GM19240 (cell line): Measurements from ENCODE around the gene MAPK6.

Experiments used
- DNase-seq: peaks from one replicate; pipeline ENCODE4 v3.0.0; 2011; ENCODE audit warnings: low spot score; ENCODE audit not compliant: insufficient read length

MAPK6 gene

DNA sequence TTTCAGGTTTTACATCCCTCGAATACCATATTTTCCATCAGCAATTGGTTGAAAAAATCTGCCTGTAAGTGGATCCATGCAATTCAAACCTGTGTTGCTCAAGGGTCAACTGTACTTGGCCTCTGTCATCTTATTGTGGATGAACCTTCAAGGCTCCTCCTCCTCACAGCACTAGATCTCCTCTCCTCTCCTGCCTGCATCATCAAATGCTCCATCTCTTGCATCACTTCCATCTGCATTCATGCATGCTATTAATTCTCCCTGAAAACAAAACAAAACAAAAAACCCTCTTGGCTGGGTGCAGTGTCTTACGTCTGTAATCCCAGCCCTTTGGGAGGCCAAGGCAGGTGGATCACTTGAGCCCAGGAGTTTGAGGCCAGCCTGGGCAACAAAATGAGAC lies 83.4 kb downstream of the MAPK6 start:
- DNase-seq = no peak

DNA sequence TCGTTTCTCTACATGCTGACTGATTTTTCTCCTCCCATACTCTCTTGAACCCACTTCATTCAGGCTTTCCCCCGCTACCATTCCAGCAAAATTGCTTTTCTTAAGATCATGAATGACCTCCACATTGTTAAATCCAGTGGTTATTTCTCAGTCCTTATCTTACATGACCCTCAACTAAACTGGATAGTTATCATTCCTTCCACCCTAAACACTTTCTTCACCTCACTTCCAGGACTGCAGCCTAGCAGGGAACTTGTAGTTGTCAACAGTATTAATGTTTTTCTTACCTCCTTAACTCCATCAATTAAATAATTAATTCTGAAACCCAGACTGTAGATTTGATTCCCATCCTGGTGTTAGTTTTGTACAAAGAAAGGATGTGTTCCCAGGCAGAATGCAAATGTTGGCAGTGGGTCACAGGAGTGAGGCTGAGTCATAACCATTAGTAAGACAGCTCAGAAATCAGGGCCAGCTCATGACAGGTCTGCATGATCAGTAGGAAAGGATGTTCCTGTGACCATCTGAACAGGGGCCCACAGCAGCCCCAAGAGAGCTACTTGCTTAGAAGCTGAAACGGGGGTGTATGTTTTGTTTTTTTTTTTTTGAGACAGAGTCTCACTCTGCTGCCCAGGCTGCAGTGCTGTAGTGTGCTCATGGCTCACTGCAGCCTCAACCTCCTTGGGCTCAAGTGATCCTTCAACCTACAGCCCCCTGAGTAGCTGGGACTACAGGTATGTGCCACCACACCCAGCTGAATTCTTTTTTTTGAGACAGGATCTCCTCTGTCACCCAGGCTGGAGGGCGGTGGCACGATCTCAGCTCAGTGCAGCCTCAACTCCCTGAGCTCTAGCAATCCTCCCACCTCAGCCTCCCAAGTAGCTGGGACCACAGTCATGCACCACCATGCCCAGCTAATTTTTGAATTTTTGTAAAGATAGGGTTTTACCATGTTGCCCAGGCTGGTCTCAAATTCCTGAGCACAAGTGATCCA lies 84.5 kb downstream of the MAPK6 start:
- no peak for DNase-seq

DNA sequence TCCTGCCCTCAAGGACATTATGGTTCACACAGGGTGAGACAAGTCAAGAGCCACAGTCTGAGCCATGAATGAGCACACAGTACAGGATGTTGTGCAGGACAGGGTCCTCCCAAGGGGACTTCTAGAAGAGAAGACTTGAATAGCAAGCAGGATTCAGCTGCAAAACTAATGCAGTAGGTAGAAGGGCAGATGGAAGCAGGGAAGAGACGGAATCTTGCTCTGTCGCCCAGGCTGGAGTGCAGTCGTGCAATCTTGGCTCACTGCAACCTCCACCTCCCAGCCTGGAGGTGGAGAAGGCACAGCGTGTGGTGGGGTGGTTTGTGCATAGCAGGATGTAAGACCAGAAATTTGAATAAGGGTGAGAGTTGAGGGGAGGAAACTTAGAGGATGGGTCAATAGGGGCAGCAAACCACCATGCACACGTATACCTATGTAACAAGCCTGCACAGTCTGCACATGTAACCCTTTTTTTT lies 85.5 kb downstream of the MAPK6 start:
- no peak for DNase-seq

DNA sequence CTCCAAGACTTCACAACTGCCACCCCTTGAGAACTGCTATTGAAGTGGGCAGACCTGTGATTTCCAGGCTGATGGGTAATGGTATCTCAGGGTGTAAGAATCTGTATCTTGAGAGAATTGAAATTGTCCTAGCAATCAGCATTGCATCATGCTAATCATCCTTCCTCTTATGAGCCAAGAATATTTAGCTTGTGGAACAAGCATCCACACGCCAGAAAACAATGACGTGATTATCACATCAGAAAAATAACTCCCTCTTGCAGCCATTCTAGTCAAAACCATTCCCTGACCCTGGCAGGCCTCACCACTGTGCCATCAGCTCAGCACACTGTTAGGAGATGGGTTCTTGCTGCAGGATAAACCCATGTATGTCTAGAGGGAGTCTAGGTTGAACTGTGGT lies 86.8 kb downstream of the MAPK6 start:
- DNase-seq = no peak

DNA sequence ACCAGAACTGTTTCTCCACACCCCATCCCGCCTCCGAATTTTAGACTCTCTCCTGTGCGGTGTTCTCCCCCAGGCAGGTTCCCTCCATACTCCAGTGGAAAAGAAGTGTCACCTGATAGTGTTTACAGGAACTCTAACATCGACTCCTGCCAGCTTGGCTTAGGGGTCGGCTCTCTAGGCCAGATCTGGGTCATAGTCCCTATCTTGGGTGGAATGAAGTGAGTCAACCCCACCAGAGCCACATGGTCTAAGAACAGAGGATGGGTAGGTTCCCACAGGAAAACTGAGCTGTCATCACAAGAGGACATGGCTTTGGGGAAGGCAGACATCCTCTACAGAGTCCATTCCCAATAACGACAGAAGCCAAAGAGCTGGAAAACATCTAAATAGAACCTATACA lies 87.6 kb downstream of the MAPK6 start:
- no peak for DNase-seq

DNA sequence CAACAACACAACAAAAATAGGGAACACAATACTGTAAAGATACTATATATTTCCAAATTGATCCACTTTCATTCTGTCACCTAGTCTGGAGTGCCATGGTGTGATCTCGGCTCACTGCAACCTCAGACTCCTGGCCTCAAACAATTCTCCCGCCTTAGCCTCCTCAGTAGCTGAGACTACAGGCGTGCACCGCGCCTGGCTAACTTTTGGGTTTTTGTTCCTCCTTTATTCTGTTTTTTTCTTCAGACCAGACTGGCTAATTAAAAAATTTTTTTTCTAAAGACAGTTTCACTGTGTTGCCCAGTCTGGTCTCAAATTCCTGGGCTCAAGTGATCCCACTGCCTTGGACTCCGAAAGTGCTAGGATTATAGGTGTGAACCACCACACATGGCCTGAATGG lies 88.2 kb downstream of the MAPK6 start:
- DNase-seq = no peak

DNA sequence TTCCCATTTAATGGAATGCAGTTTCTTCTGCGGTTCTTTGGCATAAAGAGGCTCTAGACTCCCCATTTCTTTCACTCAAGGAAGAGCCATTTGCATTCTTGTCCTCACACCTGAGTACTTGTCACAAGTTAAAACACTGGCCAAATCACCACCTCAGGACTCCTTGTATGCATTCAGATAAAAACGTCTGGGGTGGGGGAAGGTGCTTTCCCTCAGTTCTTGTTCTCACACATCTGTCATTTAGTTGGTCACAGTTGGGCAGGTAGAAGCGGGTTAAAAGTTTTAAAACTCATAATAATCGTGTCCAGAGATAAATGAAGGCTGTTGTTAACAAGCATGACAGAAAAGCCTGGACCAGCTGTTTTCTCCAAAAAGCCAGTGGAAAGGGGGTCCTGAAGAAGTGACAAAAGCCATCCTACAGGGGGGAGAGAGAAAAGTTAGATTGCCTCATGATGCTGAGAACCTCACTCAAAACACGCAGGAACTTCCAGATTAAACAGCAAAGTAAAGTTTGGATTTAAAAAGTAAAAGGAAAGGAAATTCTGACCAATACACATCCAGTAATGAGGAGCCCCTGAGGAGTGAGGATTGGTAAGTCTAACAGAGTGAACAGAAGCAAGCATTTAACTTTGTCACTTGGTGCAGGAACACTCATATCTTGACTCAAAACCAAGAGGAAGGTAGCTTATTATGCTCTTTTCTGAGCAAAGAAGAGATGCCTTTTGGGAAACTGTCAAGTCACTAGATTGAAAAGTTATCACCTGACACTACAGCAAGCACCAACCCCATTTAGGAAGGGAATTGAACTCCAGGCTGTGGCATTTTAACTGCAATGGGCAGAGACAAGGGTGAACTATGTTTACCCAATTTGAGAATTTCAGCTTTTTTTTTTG lies 90.8 kb downstream of the MAPK6 start:
- DNase-seq = peak; percentile 43

DNA sequence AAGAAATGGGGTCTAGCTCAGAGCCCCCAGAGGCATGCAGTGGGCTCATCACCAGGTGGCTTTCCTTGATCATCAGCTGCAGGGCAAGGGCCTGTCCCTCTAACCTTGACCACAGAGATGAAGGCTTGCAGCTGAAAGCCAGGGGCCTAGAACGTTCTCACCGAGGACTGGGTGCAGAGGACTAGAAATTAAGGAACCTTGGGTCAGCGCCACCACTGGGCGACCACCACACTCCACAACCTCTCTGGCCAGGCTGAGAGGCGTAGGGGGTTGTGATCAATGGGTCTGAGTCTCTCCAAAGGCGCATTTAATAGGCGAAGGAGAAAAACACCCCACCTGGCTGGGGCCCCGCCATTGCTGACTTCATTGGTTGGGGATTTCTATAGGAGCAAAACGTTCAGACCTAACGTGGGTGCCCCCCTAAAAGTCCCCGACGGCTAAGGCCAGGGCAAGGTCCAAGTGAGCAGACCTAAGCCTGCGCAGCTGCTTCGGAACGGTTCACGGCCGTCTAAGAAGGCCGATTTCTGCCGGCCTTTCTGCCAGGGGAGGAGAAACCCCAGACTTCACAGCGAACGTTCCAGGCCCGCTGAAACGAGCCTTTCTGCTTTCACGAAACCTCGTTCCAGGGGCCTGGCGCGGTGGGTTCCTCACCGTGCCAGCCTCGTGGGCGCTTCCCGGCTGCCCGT lies 92.6 kb downstream of the MAPK6 start:
- DNase-seq = no peak

DNA sequence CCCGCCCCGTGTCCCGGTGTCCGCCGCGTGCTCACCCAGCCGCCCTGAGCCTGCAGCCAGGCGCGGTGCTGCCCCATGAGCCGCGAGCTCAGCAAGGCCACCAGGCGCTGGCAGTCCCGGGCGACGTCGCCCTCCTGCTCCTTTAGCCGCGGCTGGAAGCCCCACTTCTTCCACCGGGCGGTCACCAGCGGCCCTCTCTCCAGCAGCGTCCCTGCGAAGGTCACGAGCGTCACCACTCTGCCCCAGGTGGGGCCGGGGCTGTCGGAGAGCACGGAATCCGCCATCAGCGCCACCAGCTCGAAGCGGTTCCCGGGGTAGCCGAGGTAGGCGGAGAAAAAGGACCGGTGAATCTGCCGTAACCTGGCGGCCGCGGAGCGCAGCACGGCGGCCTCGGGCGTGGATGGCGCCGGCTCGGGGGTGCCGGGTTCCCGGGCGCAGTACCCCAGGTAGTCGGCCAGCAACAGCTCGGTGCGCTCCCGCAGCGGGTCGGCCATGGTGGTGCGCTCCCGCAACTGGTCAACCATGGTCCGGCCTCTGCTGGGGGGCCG lies 93.3 kb downstream of the MAPK6 start:
- no peak for DNase-seq

DNA sequence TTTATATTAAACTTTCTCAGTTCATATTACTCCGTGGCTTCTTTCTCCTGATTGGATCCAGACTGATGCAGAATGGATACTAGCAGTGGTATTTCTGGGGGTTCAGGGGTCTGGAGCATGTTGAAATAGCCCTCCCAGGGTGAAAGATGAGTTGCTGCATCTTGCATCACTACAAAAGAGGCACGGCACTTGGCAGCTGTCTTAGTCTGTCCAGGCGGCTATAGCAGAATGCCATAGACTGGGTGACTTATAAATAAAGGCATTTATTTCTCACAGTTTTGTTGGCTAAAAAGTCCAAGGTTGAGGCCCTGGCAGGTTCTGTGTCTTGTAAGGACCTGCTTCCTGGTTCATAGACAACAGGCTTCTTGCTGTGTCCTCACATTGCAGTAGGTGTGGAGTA lies 94.2 kb downstream of the MAPK6 start:
- no peak for DNase-seq

DNA sequence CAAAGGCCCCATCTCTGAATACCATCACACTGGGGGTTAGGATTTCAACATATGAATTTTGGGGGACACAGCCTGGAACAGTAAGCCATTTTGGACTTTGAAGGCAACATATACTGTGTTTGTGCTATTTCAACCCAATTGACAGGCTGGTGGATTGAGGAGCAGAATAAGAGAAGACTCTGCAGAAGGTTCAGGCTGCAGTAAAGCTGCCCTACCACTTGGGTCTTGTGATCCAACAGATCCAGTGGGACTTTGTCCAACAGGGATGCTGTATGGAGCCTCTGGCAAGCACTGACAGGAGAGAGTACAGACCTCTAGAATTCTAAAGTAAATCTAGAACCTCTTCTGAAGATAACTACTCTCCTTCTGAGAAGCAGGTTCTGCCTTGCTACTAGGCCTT lies 94.7 kb downstream of the MAPK6 start:
- DNase-seq = no peak

DNA sequence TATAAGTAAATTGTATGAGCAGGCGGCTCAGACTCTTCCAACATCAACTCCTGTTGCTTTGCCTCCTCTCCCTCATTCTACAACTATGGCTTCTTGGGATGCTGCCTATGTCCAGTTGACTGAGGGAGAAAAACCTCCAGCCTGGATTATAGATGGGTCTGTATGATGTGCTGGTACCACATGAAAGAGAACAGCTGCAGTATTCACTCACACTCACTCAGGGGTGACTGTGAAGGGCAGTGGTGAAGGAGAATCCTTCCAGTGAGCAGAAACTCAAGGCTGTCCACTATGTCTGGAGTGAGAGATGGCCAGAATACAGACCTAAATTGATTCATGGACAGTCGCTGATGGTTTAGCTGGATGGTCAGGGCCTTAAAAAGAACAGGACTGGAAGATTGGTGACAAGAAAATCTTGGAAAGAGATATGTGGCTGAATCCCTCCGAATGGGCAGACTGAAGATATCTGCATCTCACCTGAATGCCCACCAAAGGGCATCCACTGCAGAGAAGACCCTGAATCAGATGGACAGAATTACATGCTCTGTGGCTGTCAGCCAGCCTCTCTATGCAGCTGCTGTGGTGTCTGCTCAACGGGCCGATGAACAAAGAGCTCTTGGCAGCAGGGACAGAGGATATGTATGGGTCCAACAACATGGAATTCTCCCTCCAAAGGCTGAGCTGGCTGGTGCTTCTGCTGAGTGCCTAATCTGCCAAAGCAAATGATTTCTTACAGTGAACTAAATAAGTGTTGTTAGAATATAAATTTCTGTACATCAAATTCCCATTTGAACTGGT lies 95.4 kb downstream of the MAPK6 start:
- no peak for DNase-seq

DNA sequence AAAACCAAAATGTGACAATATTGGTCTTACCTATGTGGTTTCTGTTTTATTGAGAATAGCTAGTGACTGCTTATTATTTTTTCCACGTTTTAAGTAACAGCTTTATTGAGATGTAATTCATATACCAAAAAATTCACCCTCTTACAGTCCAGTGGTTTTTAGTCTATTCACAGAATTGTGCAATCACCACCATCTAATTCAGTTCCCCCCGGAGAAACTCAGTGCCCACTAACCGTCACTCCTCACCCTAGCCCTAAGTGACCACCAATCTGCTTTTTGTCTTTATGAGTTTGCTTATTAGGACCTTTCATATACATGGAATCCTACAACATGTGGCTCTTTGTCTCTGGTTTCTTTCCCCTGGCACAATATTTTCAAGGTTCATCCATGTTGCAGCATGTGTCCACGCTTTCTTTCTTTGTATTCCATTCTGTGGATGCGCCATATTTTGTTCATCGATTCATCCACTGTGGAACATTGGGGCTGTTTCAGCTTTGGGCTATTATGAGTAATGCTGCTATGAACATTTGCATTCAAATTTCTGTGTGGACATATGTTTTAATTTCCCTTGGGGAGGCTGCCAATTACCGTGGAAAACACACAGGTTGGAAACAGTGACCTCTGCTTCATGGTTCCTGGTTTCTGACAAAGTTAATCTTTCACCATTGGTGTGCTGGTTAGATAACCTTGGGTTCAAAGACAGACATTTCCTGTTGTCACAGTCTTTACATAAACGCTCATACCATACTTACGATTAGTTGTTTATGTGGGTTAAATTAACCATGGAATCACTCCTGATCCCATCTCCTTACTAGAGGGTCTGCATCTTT lies 96.8 kb downstream of the MAPK6 start:
- DNase-seq = no peak
